ENCODE results near the gene TMEM154.

Gene TMEM154

DNA sequence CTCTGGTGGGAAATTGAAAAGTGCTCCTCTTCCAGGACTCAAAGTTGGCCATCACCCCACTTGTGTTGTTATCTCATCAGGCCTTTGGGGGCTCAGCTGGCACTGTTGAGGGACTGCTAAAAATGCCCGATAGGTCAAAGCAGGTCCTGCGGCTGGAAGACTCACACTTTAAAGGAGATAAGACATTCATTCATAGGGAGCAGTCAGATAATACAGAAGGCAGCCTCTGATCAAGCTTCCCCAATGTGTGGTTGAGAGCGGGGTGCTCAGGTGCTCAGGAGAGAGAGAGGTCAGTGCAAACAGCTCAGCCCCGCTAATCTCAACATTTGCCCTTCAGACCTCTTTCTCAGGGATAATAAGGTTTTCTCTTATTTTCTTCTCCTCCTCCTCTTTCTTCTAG is 70.3 kb downstream of the TMEM154 start:
- in situ Hi-C loops (cut with HindIII; ENCODE audit: low pct_ligation_motif_present, low pct_unique_long_range_greater_than_20kb, low sequenced_read_pairs): no loop called here
- DNase-seq: no peak

DNA sequence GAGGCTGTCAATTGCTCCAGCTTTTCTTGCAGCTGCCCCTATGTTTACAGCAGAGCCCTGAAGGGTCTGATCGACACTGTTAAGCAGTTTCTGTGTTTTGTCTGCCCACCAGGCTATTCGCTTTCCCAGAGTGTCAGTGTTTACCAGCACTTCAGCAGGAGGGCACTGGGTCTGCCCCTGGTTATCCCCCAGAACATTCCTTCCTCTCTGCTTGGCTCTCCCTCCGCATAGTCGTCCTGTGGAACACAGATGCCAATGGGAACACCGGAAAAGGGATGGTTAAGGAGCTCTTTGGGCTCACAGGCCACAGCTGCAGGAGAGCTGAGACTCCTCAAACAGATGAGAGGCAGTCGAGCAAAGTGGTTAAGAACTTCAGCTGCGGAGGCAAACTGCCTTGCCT is 72.6 kb downstream of the TMEM154 start:
- in situ Hi-C loops (cut with HindIII; ENCODE audit: low pct_ligation_motif_present, low pct_unique_long_range_greater_than_20kb, low sequenced_read_pairs): no loop called here
- no peak for DNase-seq

DNA sequence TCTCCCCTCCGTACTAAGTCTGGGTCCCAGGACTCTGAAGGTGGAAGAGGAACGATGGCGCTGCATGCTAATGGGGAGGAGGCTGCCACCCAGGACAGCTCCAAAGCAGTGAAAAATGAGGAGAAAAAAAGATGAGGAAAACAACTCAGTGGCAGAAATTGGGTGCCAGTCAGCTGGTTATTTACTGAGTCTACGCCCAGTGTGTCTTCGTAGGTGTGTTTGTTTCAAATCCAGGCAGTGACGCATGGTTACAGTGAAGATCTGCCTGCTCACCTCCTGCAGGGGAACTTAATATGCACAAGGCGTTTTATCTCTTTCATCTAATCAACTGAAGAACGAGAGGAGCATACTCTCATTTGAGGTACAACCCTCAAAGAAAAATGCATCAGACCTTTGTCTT is 73.0 kb downstream of the TMEM154 start:
- no peak for DNase-seq
- in situ Hi-C loops (cut with HindIII; ENCODE audit: low pct_ligation_motif_present, low pct_unique_long_range_greater_than_20kb, low sequenced_read_pairs): no loop called here

DNA sequence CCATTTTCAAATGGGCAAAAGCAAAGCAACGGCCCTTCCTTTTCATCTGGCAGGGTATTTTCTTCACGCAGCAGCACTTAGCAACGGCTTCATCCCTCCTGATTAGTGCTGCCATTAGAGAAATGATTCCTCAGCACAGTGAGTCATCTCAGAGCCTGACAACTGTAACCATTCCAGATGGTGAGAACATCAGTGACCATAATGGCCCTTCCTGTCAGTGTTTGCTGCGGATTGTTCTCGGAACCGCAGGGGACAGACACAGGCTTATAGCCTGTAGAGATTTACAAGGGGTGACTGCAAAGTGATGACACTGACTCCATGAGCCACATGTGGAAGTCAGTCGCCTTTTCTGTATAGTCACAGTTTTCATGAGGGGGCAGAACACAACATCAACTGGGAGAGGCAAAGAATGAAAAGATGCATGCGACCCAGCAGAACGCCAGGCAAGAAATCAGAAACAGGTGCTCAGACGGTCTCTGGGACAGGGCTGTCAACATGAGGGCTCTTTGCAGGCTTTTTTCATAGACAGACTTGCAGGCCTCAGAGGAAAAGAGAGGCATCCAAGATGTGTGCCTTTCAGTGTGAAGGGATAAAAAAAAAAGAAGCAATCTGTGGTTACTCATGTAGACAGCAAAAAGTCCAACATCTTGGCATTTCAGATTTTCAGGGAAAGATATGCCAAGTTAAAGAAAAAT is 74.0 kb downstream of the TMEM154 start:
- in situ Hi-C loops (cut with HindIII; ENCODE audit: low pct_ligation_motif_present, low pct_unique_long_range_greater_than_20kb, low sequenced_read_pairs): no loop called here
- no peak for DNase-seq

DNA sequence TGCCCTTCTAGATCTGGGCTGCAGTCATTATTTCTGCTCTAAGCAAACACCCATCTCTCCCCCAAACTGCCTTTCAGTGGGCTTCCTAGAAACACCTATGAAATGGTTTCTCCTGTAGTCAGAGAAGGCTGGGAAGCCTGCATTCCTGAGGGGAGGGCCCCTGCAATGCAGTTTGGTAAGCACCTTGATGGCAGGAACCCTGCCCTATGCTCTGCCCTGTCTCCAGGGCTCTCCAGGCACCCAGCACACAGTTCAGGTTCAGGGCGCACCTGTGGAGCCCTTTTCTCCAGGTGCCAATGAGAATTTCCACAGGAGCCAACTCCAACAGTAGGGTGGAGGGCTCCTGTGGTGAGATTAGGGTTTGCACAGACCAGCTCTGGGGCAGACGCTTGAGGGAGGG is 74.8 kb downstream of the TMEM154 start:
- DNase-seq: no peak
- in situ Hi-C loops (cut with HindIII; ENCODE audit: low pct_ligation_motif_present, low pct_unique_long_range_greater_than_20kb, low sequenced_read_pairs): no loop called here

DNA sequence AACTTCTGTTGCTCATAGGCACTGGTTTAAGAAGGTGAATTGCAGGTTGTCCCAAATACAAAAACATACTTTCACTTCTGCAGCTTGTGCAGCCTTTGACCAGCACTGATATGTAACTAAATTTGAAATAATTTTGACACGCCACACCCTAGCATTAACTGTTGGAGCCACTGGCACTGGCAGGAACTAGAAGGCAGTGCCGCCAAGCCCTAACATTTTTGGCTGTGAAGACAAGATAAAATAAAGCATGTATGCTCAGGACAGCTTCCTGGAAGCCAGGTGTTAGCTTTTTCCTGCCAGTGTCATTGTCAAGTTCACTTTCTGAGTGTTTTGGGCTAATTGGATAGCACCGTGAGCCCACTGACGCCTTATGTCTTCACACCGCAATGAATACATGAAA is 78.6 kb downstream of the TMEM154 start:
- no peak for DNase-seq
- in situ Hi-C loops (cut with HindIII; ENCODE audit: low pct_ligation_motif_present, low pct_unique_long_range_greater_than_20kb, low sequenced_read_pairs): no loop called here

DNA sequence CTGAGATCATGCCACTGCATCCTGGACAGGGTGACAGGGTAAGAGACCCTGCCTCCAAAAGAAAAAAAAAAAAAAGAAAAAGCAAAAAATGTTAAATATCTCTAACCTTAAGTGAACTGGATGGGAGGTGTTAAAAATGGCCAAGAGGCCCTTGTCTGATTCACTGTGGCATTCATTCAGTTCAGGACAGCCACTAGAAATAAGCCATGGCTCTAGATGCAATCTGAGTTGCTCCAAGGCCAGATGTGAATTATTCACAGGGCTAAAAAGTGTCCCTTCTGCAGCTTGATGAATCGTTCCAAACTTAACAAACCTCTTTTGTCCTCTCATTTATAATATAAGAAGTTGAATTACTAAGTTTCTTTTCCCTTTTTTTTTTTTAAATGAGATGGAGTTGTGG is 80.2 kb downstream of the TMEM154 start:
- DNase-seq: no peak
- in situ Hi-C loops (cut with HindIII; ENCODE audit: low pct_ligation_motif_present, low pct_unique_long_range_greater_than_20kb, low sequenced_read_pairs): no loop called here

DNA sequence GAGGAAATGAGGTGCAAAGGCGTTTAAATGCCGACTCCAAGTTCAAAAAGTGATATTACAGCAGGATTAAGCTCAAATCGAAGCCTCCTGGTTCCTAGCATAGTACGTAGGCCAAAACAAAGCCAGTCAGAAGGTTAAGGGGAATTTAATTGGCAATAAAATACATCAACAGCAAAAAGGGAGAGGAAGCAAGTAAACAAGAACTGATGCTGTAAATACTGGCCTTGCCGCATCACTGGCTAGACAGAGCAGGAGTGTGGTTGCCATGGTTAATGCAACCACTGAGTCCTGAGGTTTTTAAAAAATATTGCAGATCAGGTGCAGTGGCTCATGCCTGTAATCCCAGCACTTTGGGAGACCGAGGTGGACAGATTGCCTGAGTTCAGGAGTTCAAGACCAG is 80.7 kb downstream of the TMEM154 start:
- no peak for DNase-seq
- in situ Hi-C loops (cut with HindIII; ENCODE audit: low pct_ligation_motif_present, low pct_unique_long_range_greater_than_20kb, low sequenced_read_pairs): no loop called here

DNA sequence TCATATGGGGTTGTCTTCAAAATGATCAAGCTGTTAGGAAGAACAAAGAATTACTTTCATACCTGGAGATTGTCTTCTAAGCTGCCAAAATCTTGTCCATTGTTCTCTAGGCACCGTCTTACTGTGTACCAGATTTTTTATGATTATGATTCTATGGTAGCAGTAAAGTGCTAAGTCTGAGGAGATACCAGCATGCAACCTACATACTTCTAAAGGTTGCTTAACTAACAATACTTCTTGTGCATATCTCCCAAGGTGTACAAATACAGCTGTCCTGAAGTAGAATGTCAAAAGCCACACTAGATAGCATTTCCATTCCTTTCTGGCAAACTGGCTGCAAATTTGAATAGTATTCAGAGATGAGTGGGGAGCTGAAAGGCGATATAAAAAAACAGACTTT is 81.3 kb downstream of the TMEM154 start:
- in situ Hi-C loops (cut with HindIII; ENCODE audit: low pct_ligation_motif_present, low pct_unique_long_range_greater_than_20kb, low sequenced_read_pairs): no loop called here
- DNase-seq: no peak

DNA sequence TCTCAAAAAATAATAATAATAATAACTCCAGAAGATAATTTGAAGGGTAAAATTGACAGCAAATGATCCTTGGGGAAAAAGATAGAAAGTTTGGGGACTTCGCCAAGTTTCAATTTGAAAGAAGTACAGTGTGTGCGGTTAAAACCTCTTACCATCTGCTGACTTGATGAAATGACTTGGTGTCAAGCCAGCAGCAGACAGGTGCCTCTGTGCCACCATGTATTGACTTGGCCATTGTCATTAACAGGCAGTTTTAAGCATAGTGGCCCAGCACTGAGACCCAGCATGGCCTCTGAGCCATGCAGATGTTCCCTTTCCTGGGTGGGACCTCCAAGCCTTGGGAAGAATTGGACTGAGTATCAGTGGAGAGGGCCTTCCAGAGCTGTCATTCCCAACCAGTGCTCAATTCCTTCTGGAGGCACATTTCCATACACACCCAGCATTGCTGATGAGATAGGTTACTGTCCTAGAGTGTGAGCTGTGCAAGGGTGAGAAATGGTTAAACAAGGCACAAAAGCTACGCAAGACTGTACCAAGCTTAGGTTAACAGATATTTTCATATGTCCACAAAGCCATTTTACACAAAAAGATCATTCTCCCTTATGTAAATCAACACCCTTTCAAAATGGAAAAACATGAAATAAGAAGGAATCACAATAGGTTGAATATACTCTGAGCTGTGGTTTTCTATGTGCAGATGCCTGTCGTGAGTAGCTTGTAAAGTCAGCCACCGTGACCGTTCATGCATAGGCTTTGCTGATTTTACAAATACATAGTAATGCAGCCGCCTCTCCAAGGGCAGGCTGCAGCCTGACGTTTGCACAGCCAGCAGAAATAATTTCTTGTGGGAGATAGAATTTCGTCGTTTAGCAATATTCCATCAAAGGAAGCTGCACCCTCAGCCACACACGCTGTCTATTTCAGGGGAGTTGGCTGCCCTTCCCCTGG is 84.5 kb downstream of the TMEM154 start:
- no peak for DNase-seq
- in situ Hi-C loops (cut with HindIII; ENCODE audit: low pct_ligation_motif_present, low pct_unique_long_range_greater_than_20kb, low sequenced_read_pairs): no loop called here

DNA sequence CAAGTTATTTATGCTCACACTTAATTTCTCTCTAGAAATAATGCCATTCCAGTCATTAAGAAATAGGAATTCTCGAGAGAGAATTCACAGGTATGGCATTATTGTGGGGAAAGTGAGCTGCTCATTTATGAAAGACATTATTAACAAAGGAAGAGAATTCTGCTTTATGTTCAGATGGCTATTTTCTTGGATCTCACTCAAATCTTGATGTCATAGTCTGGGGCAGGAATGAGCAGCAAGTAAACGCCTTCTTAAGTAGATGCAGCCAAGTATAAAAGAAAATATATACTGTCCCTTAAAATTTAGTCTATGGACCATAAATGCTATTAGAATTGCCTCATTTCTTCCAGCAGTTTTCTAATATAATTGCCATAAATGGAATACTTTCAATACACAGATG is 85.7 kb downstream of the TMEM154 start:
- no peak for DNase-seq
- in situ Hi-C loops (cut with HindIII; ENCODE audit: low pct_ligation_motif_present, low pct_unique_long_range_greater_than_20kb, low sequenced_read_pairs): no loop called here

DNA sequence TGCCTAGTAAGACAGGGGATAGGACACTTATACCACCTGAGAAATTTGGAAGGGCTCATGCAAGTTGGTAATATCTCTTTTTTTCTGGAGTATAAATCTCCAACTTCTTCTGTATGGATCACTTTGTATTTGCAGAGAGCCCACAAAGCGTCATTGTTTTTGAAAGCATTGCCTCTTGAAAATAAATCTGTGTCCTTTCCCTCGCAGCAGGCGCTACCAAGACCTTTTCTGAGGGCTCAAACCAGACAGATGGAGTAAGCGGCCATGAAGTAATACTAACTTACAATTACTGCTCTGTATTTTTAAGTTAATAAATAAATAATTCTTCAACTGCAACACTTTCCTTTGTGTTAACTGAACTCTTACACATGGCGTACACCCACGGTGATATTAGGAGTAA is 87.9 kb downstream of the TMEM154 start:
- no peak for DNase-seq
- in situ Hi-C loops (cut with HindIII; ENCODE audit: low pct_ligation_motif_present, low pct_unique_long_range_greater_than_20kb, low sequenced_read_pairs): no loop called here

DNA sequence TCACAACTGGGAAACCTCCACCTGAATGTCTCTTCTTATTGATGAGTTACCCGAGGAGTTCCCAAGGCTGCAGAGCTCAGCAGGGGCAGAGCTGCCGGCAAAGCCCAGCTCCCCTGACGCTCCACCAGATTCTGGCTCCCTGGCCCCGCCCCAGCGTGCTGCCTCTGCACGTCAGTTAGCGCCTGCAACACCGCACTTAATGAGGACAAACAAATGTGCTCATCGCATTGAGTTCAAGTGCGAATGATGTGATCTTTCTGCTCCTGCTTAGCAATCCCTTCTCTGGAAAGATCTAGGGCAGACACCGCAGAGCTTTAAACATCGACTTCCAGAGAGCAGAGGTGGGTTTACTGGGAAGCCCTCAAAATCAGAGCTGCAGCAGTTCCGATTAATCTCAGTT is 88.4 kb downstream of the TMEM154 start:
- in situ Hi-C loops (cut with HindIII; ENCODE audit: low pct_ligation_motif_present, low pct_unique_long_range_greater_than_20kb, low sequenced_read_pairs): no loop called here
- DNase-seq: no peak

DNA sequence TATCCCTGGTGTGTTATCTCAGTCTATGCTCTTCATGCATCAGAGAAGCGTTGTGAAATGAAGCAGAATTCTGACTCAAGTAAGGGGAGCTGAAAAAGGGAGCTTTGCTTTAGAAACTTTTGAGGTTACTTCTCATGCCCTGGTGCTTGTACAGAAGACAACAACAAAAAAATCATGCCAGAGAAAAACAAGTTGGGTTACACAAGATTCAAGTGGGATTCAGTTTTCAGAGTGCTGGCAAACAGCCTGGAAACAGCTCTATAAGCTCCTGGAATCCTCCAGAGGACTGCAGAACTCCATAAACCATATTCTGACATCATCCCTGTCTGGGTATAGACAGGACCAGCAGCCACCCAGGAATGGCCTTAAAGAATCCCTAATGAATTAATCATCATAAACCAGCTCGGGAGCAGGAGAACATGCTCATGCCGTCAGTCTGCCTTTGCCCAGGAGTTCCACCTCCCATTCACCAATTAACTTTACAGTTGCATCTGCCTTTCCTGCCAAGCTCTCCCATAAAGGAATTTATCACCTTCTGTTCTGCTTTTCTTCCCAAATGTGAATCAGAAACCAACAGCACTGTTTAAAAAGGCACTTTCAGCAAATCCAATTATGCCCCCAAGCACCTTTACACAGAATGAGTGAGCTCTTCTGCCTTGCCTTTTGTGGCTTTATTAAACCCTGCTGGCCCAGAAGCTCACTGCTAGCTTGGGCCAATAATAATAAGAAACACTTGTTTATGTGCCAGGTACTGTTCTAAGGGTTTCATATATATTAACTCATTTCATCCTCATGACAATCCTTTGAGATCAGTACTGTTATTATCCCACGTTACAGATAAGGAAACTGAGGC is 89.4 kb downstream of the TMEM154 start:
- no peak for DNase-seq
- in situ Hi-C loops (cut with HindIII; ENCODE audit: low pct_ligation_motif_present, low pct_unique_long_range_greater_than_20kb, low sequenced_read_pairs): no loop called here

DNA sequence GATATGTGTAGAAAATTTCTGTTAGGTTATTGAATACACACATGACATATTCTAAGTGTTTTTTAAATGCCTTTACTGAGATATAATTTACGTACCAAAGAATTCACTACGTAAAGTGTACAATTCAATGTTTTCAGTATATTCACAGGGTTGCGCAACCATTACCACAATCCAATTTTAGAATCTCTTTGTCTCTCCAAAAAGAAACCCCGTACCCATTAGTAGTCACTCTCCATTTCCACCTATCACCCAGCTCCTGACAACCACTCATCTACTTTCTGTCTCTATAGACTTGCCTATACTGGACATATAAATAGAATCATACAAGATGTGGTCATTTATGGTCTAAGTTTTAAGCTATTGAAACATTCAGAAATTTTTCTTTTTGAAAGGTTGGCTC is 90.9 kb downstream of the TMEM154 start:
- in situ Hi-C loops (cut with HindIII; ENCODE audit: low pct_ligation_motif_present, low pct_unique_long_range_greater_than_20kb, low sequenced_read_pairs): no loop called here
- no peak for DNase-seq

DNA sequence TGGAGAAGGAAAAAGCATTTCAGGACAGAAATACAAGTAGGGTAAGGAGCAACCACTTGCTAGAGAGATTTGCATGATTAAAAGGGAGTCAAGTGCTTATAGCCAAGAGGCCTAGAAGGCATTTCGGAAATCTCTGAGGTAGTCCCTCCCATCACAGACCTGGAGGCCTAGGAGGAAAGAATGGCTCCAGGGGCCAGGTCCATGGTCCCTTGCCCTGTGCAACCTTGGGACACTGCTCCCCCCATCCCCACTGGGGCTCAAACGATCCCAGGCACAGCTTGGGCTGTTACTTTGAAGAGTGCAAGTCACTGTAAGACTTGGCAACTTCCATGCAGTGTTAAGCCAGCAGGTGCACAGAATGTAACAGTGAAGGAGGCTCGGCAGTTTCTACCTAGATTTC is 92.7 kb downstream of the TMEM154 start:
- DNase-seq: no peak
- in situ Hi-C loops (cut with HindIII; ENCODE audit: low pct_ligation_motif_present, low pct_unique_long_range_greater_than_20kb, low sequenced_read_pairs): no loop called here

DNA sequence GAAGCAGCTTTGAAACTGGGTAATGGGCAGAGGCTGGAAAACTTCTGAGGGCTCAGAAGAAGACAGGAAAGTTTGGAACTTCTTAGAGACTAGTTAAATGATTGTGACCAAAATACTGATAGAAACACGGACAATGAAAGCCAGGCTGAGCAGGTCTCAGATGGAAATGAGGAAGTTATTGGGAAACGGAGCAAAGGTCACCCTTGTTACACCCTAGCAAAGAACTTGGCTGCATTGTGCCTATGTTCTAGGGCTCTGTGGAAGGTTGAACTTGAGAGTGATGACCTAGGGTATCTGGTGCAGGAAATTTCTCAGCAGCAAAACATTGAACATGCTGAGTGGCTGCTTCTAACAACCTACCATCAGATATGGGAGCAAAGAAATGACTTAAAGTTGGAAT is 93.1 kb downstream of the TMEM154 start:
- DNase-seq: no peak
- in situ Hi-C loops (cut with HindIII; ENCODE audit: low pct_ligation_motif_present, low pct_unique_long_range_greater_than_20kb, low sequenced_read_pairs): no loop called here

DNA sequence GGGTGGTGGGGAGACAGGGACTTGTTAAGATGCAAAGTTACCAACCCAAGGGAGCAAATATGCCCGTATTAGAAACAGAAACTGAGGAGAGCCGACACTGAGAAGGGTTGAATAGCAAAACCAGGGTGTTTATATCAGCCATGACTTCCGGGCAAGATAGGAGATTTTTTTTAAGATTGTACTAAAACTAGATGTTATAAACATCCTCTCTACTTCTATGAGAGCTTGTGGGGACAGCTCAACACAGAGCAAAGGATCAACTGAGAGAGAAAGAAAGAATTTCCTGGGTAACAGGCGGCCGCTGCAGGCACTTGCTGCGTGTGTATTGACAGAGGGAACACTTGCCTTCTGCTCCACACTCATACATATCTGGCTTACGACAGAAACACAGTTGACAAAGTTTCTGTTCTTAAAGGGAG is 94.8 kb downstream of the TMEM154 start:
- no peak for DNase-seq
- in situ Hi-C loops (cut with HindIII; ENCODE audit: low pct_ligation_motif_present, low pct_unique_long_range_greater_than_20kb, low sequenced_read_pairs): no loop called here

DNA sequence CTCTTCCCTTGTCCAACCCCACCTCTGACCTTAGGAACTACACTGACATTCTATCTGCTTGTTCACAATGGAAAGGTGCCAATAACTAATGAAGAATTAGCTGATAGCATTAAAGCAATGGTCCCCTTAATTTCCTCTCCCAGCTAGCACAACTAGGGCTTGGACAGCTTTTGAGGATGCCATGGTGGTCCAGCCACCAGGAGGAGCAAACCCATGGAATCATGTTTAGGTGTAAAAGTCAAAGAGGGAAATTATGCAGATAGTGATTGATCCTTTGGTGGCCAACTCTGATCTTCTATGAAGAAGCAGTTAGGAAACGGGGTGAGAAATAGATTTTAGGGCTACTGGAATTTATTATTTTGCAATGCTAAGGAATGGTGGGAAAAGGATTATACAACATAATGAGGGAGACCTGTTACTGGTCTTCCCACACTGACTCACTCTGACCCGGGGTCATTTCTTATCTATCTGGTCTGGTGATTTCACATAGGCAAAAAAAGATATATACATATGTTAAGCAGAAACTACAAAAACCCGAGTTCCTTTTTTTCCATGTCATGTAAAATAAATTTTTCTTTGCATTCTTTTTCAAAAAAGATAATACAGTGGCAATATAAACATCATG is 98.1 kb downstream of the TMEM154 start:
- DNase-seq: no peak
- in situ Hi-C loops (cut with HindIII; ENCODE audit: low pct_ligation_motif_present, low pct_unique_long_range_greater_than_20kb, low sequenced_read_pairs): no loop called here
